ENCODE data around the gene ZNF701.
"Not testable (repeated sequence)": the region's sequence is repeated elsewhere in the genome, so short reads cannot be mapped to it uniquely, and the experiment has no call there.

Gene ZNF701

DNA sequence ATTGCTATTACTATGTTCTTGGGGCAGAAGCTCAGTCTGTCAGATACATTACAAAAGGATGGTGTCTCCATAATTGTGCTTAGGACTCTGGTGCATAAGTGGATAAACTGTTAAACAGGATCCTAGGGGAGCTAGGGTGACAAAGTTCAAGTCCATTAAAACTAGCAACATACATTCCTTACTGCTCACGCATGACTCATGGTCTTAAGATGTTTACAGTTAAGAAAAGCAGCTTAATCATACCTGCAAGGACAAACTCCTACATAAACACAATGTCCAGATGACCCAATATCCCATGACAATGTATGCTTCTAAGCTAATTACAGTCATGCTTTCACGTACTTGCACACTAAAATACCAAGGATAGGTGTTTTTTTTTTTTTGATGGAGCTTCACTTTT, 3.5 kb upstream of the ZNF701 start:
- no peak for DNase-seq (ENCODE audit: low spot score)

DNA sequence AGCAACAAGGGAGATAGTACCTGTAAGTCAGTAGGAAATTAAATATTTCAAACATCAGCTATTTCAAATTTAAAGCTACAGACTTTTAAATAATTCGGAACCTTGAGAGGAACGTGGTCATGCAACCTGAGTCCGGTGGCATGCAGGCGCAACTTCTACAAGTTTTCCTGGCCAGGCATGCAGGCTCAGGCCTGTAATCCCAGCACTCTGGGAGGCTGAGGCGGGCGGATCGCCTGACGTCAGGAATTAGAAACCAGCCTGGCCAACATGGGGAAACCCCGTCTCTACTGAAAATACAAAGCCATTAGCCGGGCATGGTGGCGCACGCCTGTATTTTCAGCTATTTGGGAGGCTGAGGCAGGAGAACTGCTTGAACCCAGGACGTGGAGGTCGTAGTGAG, 2.2 kb upstream of the ZNF701 start:
- no peak for DNase-seq (ENCODE audit: low spot score)

DNA sequence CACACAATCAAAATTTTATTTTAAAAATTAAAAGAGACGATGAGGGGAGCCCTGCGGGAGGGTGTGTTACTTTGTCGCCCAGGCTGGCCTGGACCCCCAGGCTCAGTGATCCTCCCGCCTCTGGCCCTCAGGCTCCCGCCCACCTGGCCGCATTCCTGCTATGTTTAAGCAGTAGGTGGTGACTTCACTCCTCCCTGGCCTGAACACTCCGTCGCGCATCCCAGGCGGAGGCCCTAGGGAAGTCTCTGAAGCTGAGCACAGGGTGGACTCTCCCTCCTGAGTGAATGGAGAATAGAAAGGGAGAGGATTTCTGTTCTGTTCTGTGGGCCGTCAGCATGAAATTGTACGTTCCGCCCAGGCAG, 468 bp upstream of the ZNF701 start:
- not testable (repeated sequence) for DNase-seq (ENCODE audit: low spot score)

DNA sequence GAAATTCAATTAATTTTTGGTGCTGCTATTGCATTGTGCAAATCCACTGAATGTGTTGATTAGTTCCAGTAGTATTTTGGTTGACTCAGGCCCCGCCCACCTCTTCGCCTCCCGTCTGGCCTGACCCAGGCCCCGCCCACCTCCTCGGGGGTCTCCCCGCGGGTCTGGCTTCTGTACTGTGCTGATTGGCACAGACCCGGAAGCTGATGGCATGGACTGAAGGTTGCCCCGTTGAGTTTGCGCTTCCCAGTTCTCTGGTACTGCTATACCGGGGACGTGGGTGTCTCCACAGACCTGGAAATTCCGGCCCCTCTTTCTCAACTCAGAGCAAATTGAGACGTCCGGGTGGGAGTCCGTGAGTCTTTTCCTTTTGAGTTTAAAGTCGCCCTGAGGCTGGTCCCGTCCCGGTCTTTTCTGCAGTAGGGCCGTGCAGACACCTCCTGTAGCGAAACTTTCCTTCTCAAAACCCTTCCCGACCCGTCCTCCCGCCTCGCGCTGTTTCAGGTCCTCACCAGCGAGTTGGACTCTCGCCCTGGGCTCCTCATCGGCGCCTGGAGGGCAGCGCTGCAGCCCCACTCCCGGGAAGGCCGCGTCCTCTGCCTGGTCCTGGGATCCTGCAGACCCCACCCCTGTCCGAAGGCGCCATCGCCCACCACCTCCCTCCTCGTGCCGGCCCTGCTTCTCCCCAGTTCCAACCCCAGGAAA, 14.8 kb downstream of the ZNF701 start:
- DNase-seq (ENCODE audit: low spot score), result no peak

DNA sequence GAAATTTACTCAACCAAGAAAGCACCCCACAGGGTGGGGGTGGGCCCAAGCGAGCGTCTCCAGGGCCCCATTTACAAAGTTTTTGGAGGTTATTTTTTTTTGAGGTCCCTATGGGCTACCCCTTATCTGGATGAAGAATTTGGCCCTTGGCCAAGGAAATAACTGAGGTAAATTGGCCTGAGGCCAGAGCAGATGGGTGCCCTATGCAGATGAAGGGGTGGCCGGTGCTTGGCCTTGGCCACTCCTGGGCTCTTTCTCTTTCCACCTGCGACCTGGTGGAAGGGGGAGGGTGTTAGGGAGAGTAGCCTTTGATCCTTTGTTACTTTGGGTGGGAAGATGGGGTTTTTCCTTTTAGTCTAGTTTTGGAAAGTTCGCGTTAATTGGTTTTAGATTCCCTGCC, 15.5 kb downstream of the ZNF701 start:
- DNase-seq (ENCODE audit: low spot score), result no peak

DNA sequence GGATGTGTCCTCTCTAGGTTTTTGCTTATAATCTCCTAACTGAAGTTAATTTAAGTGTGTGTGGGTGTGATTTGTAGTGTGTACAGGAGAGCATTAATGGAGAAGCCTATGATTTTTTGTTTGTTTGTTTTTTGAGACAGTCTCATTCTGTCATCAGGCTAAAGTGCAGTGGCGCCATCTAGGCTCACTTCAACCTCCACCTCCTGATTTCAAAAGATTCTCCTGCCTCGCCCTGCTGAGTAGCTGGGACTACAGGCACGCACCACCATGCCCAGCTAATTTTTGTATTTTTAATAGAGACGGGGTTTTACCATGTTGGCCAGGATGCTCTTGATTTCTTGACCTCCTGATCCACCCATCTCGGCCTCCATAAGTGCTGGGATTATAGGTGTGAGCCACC, 20.6 kb downstream of the ZNF701 start:
- DNase-seq (ENCODE audit: low spot score), result no peak

DNA sequence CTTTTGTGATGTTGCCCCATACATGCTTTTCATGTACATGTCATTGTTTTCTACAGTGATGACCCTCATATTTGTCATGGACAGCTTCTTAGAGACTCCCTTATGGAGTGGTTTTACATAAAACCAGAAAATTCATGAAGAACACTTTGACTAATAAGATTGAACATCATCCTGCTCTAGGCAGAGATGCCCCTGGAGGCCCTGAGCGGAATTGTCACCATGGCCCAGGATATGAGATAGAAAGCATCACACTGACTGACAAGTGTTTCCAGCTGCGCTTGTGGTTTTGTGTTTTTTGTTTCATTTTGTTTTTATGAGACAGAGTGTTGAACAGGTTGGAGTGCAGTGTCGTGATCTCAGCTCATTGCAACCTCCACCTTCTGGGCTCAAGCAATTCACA, 22.2 kb downstream of the ZNF701 start:
- no peak for DNase-seq (ENCODE audit: low spot score)

DNA sequence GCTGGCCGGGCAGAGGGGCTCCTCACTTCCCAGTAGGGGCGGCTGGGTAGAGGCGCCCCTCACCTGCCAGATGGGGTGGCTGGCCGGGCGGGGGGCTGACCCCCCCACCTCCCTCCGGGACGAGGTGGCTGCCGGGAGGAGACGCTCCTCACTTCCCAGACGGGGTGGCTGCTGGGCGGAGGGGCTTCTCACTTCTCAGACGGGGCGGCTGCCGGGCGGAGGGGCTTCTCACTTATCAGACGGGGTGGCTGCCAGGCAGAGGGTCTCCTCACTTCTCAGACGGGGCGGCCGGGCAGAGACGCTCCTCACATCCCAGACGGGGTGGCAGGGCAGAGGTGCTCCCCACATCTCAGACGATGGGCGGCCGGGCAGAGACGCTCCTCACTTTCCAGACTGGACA, 23.4 kb downstream of the ZNF701 start:
- DNase-seq (ENCODE audit: low spot score), result not testable (repeated sequence)

DNA sequence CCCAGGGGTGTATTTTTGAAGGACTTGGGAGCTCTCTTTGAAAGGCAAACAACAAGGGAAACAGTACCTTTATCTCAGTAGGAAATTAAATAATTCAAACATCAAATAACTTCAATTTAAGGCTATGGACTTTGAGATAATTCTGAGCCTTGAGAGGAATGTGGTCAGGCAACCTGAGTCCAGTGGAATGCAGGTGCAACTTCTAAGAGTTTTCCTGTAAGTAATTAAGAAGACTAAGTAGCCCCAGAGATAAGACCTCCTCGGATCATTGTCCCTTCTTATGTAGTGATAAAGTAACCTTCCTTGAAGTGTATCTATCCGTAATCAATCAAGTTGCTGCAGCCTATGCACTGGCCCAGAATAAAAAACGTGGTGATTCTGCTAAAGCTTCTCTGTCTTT, 29.2 kb downstream of the ZNF701 start:
- no peak for DNase-seq (ENCODE audit: low spot score)

DNA sequence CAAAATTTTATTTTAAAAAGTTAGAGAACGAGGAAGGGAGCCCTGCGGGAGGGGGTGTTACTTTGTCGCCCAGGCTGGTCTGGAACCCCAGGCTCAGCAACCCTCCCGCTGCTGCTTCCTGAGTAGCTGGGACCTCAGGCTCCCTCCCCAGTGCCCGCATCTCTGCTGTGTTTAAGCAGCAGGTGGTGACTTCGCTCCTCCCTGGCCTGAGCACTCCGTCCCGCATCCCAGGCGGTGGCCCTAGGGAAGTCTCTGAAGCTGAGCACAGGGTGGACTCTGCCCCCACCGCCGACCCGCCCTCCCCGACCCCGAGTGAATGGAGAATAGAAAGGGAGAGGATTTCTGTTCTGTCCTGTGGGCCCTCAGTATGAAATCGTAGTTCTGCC, 30.5 kb downstream of the ZNF701 start:
- no peak for DNase-seq (ENCODE audit: low spot score)

DNA sequence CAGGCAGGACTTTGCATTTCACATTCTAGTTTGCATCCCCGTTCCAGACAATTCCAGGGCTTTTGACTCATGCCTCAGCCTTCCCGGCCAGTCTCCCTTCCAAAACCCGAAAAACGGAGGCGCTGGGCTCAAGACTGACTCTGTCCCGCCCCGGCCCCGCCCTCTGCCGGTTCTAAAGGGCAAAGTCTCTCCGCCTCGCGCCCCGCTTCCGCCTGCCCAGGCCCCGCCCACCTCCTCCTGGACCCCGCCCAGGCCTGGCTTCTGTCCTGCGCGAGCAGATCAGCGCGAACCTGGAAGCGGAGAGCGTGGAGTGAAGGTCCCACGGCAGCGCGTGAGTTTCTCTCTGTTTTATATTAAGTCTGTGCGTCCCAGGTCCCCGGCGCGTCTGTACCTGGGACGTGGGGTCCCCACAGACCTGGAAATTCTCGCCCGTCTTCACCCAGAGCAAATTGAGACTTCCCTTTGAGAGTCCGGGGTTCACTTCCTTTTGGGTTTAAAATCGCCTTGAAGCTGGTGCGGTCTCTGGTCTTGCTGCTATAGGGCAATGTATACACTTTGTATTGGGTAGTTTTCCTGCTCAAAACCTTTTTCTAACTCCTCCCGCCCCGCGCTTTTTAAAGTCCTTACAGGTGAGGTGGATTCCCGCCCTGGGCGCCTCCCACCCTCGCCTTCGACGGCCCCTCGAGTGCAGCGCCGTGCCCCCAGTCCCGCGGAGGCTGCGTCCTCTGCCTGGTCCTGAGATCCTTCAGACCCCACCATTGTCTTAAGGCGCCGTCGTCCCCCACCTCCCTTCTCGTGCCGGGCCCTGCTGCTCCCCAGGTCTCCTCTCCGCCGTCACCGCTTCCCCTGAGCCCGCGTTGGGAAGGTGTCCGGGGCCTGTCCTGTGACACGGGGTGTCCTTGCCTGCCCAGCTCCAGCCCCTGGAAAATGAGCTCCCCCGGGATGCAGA, 31.2 kb downstream of the ZNF701 start:
- peak; percentile 93 for DNase-seq (ENCODE audit: low spot score)

DNA sequence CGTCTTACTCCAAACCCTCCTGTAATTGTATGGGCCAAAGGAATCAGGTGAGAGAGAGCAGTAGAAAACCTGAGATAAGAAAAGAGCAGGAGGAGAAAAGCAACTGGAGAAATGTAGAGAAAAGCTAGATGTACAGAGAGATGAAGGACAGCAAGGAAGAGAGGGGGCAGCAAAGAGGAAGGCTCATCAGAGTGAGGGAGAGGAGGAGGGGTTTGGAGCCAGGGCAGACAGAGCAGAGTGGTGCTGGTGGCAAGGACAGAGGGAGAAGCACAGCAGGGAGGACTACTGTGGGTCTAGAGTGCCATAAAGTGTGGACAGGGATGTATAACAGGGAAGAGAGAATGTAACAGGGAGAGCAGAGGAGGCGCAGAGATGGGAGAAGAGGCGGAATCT, 31.9 kb downstream of the ZNF701 start:
- not testable (repeated sequence) for DNase-seq (ENCODE audit: low spot score)

DNA sequence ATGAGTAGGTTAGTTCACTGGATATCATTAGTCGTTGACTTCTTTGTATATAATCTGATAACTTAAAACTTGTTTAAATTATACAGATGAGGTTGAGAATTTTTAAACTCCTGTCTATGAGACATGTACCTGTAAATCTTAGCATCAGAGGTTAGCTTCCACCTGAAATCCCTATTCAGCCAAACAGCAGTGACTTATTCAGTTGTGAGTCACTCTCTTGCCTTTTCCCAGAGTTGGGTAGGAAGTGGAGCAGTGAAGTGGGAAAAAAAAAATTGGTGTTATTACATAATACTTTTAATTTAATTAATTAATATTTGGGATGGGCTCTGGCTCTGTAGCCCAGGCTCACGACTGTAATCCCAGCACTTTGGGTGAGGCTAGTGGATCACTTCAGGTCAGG, 32.9 kb downstream of the ZNF701 start:
- no peak for DNase-seq (ENCODE audit: low spot score)

DNA sequence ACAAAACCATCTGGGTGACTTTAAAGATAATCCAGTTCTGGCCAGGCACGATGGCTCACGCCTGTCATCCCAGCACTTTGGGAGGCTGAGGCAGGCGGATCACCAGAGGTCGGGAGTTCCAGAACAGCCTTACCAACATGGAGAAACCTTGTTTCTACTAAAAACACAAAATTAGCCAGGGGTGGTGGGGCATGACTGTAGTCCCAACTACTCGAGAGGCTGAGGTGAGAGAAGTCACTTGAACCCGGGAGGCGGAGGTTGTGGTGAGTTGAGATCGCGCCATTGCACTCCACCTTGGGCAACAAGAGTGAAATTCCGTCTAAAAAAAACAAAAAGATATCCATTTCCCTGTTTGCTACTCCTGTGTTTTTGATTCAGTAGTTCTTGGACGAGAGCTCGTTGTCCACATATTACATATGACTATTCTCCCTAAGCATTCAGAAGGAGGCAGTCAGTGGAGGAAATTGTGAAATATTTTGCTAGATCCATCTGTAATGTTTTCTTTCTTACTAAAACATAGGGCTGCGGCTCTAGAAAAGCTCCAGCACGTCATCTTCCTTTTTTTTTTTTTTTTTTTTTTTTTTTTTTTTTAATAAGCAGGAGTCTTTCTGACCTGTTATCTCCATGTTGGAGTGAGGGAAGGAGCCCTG, 33.6 kb downstream of the ZNF701 start:
- no peak for DNase-seq (ENCODE audit: low spot score)

DNA sequence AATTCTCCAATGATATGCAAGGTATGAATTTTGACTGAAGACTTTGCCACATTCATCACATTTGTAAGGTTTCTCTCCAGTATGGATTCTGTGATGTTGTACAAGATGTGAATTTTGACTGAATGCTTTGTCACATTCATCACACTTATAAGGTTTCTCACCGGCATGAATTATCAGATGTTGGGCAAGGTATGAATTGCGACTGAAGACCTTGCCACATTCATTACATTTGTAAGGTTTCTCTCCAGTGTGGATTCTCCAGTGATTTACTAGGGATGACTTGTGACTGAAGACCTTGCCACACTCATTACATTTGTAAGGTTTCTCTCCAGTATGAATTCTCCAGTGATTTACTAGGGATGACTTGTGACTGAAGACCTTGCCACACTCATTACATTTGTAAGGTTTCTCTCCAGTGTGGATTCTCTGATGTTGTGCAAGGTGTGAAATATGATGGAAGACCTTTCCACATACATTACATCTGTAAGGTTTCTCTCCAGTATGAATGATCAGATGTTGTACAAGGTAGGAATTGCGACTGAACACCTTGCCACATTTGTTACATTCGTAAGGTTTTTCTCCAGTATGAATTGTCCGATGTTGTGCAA, 43.3 kb downstream of the ZNF701 start:
- DNase-seq (ENCODE audit: low spot score), result no peak

DNA sequence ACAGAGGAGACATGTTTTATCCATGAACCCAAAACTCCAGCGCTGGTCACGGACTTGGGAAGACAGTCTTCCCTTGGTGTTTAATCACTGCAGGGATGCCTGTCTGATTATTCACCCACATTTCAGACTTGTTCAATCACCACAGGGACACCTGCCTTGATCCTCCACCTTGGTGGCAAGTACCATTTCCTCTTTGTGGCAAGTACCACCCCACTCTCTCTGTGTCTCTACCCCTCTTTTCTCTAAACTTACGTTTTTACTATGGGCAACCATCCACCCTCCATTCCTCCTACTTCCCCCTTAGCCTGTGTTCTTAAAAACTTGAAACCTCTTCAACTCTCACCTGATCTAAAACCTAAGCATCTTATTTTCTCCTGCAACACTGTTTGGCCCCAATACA, 51.3 kb downstream of the ZNF701 start:
- DNase-seq (ENCODE audit: low spot score), result no peak

DNA sequence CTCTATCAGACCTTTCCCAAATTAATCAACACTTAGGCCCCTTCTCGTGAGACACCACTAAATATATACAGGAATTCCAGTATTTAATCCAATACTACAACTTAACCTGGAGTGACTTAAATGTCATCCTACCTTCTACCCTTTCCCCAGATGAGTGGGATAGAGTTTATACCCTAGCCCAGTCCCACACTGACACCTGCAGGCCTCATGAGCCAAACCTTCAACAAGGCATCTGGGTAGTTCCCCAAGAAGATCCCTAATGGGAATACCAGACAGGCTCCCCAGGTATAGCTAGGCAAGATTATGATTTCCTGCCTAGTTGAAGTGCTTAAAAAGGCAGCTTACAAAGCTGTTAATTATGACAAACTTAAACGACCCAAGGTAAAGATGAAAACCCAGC, 52.2 kb downstream of the ZNF701 start:
- DNase-seq (ENCODE audit: low spot score), result no peak

DNA sequence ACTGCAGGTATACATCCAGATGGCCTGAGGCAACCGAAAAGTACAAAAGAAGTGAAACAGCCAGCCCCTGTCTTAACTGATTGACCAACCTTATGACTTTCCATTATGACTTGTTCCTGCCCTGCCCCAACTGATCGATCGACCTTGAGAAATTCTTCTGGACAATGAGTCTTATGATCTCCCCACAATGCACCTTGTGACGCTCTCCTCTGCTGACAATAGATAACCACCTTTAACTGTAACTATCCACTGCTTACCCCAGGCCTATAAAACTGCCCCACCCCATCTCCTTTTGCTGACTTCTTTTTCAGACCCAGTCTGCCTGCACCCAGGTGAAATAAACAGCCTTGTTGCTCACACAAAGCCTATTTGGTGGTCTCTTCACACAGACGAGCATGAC, 56.8 kb downstream of the ZNF701 start:
- no peak for DNase-seq (ENCODE audit: low spot score)

DNA sequence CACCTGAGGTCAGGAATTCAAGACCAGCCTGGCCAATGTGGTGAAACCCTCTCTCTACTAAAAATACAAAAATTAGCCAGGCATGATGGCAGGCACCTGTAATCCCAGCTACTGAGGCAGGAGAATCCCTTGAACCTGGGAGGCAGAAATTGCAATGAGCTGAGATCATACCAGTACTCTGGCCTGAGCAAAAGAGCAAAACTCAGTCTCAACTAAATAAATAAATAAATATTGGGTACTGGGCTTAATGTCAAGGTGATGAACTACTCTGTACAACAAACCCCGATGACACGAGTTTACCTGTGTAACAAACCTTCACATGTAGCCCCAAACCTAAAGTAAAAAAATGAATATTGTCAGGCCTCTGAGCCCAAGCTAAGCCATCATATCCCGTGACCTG, 57.4 kb downstream of the ZNF701 start:
- not testable (repeated sequence) for DNase-seq (ENCODE audit: low spot score)

DNA sequence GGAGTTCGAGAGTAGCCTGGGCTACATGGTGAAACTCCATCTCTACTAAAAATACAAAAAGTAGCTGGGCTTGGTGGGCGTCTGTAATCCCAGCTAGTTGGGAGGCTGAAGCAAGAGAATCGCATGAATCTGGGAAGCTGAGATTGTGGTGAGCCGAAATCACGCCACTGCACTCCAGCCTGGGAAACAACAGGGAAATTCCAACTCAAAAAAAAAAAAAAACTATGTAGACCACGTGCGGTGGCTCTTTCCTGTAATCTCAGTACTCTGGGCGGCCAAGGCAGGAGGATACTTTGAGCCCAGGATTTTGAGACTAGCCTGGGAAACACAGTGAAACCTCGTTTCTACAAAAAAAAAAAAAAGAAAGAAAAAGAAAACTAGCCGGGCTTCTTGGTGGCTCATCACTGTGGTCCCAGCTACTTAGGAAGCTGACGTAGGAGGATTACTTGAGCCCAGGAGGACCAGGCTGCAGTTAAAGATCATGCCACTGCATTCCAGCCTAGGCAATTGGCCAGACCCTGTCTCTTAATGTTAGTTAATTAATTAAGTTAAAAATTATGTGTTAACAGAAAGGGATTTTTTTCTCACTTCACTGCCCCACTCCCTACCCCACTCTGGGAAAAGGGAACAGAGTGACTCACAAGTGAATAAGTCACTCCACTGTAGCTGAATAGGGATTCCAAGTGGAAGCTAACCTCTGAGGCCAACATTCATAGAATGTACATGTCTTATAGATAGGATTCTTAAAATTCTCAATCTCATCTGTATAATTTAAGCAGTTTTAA, 65.9 kb downstream of the ZNF701 start:
- DNase-seq (ENCODE audit: low spot score), result no peak

Data from germinal center (tissue), 1 donor.